Subcutaneous adipose tissue (tissue), 4 donors: ENCODE results near the gene MEIKIN. TPM values are rescaled to one million over a fixed set of nuclear protein-coding genes. Genes with fewer than 3 reads are reported as not detected.

Experiments
- total RNA-seq, 4 donors: library from RNA; depleted of rRNA; stranded (reverse); fragments of >200 nt; gene quantifications; one replicate each; pipeline ENCODE4 v1.1.0, GENCODE V29; 2016
- TF ChIP-seq, protein P1 (sequence below): fragments of 450-650 bp; IDR thresholded peaks from one replicate; pipeline ENCODE4 v1.5.1; 2016; ENCODE audit warnings: low read depth, mild to moderate bottlenecking, control low read depth, antibody characterized with exemption, moderate library complexity

Gene MEIKIN
- total RNA-seq, 4 donors from 2014 or later = 1.5 TPM; not detected in 3

DNA sequence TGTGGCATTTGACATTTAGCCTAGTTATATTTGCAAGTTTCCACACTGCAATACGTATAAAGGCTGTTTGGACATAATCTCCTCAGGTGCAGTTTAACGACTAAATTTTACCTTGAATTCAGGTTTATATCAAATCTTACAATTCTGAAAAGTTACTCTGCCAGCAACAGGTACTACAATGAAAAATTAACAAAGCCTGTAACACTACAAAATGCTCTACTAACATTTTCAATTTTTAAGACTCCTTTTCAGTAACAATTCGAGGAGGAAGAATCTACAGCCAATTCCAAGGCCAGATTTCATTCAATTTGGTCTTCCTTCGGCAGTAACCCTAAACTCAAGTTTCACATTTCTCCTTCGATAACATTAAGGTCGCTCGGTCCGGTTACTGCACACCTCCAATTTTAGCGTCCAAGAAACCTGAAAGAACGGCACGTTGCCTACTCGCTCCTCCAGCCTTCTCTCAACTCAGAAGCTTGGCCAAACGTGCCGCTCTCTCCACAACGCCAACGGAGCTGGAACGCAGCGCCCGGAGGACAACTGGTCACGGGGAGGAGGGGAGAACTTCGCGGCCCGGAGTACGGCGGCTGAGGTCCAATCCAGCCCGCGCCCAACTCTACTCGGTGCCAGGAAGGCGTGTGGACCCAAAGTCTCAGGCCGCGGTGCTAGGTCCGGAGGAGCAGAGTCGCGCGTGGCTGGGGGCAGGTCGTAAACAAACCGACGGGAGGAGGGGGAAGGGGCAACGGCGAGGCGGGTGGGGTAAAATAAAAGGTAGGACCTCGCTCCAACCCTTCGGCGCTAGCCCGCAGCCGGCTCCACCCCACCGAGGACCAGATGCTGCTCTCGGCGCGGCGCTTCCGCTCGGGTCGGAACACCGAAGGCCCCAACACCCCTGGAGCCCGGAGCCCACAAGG is 149.3 kb downstream of the MEIKIN start:
- TF ChIP-seq, protein P1, sequence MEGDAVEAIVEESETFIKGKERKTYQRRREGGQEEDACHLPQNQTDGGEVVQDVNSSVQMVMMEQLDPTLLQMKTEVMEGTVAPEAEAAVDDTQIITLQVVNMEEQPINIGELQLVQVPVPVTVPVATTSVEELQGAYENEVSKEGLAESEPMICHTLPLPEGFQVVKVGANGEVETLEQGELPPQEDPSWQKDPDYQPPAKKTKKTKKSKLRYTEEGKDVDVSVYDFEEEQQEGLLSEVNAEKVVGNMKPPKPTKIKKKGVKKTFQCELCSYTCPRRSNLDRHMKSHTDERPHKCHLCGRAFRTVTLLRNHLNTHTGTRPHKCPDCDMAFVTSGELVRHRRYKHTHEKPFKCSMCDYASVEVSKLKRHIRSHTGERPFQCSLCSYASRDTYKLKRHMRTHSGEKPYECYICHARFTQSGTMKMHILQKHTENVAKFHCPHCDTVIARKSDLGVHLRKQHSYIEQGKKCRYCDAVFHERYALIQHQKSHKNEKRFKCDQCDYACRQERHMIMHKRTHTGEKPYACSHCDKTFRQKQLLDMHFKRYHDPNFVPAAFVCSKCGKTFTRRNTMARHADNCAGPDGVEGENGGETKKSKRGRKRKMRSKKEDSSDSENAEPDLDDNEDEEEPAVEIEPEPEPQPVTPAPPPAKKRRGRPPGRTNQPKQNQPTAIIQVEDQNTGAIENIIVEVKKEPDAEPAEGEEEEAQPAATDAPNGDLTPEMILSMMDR = no peak

DNA sequence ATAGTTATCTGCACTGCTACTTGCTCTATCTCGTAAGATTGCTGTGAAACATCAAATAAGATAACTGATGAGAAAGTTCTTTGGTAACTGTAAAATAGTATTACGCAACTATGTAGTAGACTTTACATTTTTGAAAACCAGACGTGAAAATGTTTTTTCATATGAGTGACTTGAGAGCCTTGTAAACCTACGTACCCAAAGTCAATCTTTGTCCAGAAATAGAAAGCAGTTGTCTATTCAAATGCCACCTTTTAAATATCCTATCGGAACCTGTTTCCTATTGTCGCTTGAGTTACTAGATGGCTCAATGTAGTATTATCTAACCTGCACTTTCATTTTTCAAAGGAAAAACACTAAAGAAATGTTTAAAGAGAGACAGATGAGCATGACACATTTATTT is 150.2 kb downstream of the MEIKIN start:
- TF ChIP-seq, protein P1 = no peak

DNA sequence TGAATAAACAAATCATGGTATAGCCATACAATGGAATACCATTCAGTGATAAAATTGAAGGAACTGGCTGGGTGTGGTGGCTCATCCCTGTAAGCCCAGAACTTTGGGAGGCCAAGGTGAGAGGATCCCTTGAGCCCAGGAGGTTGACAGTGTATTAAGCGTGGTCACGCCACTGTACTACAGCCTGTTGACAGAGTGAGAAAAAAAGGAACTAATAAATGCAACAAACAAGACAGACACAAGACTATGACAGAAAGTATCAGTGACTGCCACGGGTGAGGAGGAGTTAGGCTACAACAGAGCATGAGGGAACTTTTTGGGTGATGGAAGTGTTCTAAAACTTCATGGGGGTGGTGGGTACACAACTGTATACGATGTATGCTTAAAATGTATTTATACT is 150.9 kb downstream of the MEIKIN start:
- TF ChIP-seq, protein P1 = no peak

DNA sequence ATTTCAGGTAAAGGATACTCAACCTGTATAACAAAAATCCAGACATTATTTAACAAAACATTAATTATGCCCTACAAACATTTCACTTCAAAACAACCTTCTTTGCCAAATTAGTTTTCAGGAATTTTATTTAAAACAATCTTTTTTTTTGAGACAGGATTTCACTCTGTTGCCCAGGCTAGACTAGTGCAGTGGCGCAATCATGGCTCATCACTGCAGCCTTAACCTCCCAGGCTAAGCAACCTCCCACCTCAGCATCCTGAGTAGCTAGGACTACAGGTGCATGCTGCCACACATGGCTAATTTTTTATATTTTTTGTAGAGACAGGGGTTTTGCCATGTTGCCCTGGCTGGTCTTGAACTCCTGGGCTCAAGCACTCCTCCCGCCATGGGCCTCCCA is 152.6 kb downstream of the MEIKIN start:
- TF ChIP-seq, protein P1 = no peak

DNA sequence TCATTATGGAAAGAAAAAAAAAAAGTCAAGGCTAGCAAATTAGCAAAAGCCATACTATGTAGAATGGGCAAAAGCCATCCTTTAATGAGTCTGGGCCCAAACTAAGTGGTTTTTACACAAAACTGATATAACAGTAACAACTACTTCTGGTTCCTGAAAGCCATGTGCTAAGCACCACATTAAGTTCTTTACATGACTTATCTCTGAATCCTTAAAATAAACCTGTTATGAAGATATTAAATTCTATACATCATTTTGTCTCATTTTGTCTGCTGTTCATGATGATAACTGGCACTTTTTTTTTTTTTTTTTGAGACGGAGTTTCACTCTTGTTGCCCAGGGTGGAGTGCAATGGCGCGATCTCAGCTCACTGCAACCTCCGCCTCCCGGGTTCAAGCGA is 153.6 kb downstream of the MEIKIN start:
- TF ChIP-seq, protein P1 = no peak

DNA sequence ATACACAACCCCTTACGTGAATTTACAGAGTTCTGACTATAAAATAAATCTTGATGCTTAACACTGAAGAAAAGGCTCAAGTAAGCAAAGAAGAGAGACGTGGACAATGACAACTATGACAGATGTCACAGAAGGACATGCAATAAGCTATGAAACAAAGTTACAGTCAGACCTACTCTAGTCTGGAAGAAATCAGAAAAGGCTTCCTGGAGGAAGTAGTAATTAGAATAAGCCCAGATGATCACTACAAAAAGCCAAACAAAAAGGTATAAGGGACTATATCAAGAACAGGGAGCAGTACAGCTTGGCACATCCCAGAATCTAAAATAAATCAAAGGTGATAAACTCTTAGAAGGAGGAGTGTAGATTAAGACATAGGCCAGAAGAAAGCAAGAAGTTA is 154.9 kb downstream of the MEIKIN start:
- TF ChIP-seq, protein P1 = no peak

DNA sequence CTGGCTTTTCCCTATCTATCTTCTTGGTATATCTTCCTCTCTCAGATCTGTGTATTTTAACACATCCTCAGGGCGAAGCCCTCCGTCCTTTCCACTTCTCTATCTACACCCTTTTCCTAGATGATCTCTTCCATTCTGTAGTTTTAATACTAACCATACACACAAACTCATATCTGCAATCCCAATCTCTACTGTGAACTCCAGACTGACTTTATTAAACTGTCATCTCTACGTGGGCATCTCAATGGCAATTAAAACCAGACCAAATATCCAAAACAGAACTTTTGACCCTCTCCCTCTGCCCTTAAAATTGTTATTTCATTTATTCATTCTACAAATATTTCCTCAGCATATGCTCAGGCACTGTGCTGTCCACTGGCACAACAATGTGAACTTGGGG is 155.7 kb downstream of the MEIKIN start:
- TF ChIP-seq, protein P1 = no peak
